Activated CD4-positive, alpha-beta T cell treated with anti-CD3 and anti-CD28 coated beads, Interleukin-2, amount 50 U/mL, for 48 hours (primary cell): Measurements from ENCODE around the gene P3H3.
"Not testable (repeated sequence)": the region's sequence is repeated elsewhere in the genome, so short reads cannot be mapped to it uniquely, and the experiment has no call there.

Experiments
- DNase-seq, 2 experiments: peaks; one replicate each; pipeline ENCODE4 v3.0.0-alpha.2; 2020

The P3H3 gene

GRCh38 chr12:6849427-6849826 is 21.2 kb downstream of the P3H3 start:
- DNase-seq: no peak

GRCh38 chr12:6849976-6850560 is 21.9 kb downstream of the P3H3 start:
- no peak for DNase-seq

GRCh38 chr12:6850796-6851152 is 22.6 kb downstream of the P3H3 start:
- no peak for DNase-seq

- peak; percentile 96 to 98 for DNase-seq
Observed at GRCh38 chr12:6851153-6851920, 23.1 kb downstream of the P3H3 start, which contains the start of gene CDCA3. Gene CDCA3, minus strand, starts transcription at chr12:6851286. Its CDS starts 334 bp downstream, at chr12:6850952.

- DNase-seq: peak; percentile 97 to 98
Observed at GRCh38 chr12:6851921-6852650, 23.9 kb downstream of the P3H3 start, which contains the start of gene USP5. Gene USP5, plus strand, starts transcription at chr12:6852150. Its CDS starts 30 bp downstream, at chr12:6852180.

GRCh38 chr12:6852651-6853354 is 24.6 kb downstream of the P3H3 start:
- DNase-seq: peak; percentile 80 to 86

- no peak for DNase-seq
Observed at GRCh38 chr12:6853626-6854025, 25.4 kb downstream of the P3H3 start.

- no peak for DNase-seq
Observed at GRCh38 chr12:6854036-6854435, 25.8 kb downstream of the P3H3 start.

GRCh38 chr12:6855322-6855721 is 27.1 kb downstream of the P3H3 start:
- DNase-seq: no peak

GRCh38 chr12:6858799-6859198 is 30.6 kb downstream of the P3H3 start:
- DNase-seq: no peak

GRCh38 chr12:6860116-6860515 is 31.9 kb downstream of the P3H3 start:
- no peak for DNase-seq

GRCh38 chr12:6860942-6861341 is 32.7 kb downstream of the P3H3 start:
- no peak for DNase-seq

GRCh38 chr12:6861391-6861790 is 33.2 kb downstream of the P3H3 start:
- no peak for DNase-seq

GRCh38 chr12:6863033-6863432 is 34.8 kb downstream of the P3H3 start:
- DNase-seq: no peak

GRCh38 chr12:6863586-6864321 is 35.5 kb downstream of the P3H3 start:
- no peak for DNase-seq

GRCh38 chr12:6865307-6865706 is 37.1 kb downstream of the P3H3 start:
- not testable (repeated sequence) for DNase-seq

GRCh38 chr12:6866163-6866919 is 38.1 kb downstream of the P3H3 start:
- DNase-seq: no peak

GRCh38 chr12:6866920-6867412 is 38.8 kb downstream of the P3H3 start:
- no peak for DNase-seq

- peak; percentile 81 to 84 for DNase-seq
Observed at GRCh38 chr12:6867413-6868210, 39.4 kb downstream of the P3H3 start, which contains the start of gene TPI1. Gene TPI1, plus strand, starts transcription at chr12:6867531. Its CDS starts 36 bp downstream, at chr12:6867567.
